Smooth muscle cell of bladder (primary cell): ENCODE measurements around the gene ARHGEF3. TPM values are rescaled to one million over a fixed set of nuclear protein-coding genes. Genes with fewer than 3 reads are reported as not detected.

Source experiments
- total RNA-seq: library from RNA; depleted of rRNA; stranded (reverse); fragments of >200 nt; gene quantifications from 2 replicates; pipeline ENCODE4 v1.2.3, GENCODE V29; 2014

Gene ARHGEF3
- 19.9 and 27.3 TPM in 2 replicates for total RNA-seq

GRCh38 chr3:56801662-56802377, at the start of gene ARHGEF3:
Gene ARHGEF3, minus strand, starts transcription at chr3:56801949. Its CDS starts 151 bp downstream, at chr3:56801798.

GRCh38 chr3:56683122-56683817, 118.5 kb downstream of the ARHGEF3 start, which contains the start of gene TASOR:
Gene TASOR, minus strand, starts transcription at chr3:56683265. Its CDS starts 259 bp downstream, at chr3:56683006.

Other genes with a start within 250 kb of the ARHGEF3 start
- 17.1 and 23.8 TPM in 2 replicates for gene CCDC66, start 244.8 kb downstream of the ARHGEF3 start, total RNA-seq
- gene TASOR, start 118.7 kb downstream of the ARHGEF3 start, total RNA-seq, result 71.7 and 74.8 TPM in 2 replicates